Measurements from ENCODE around the gene KIZ.

The KIZ gene

GRCh38 chr20:21105429-21106170, 20.3 kb upstream of the KIZ start:
- DNase-seq, result peak; percentile 39

- peak; percentile 20 for DNase-seq
These were observed 19.5 kb upstream of the KIZ start, which contains the start of gene LINC00237 for GRCh38 chr20:21106171-21107017. TSS of gene LINC00237 (minus strand) at chr20:21106358.

GRCh38 chr20:21109144-21109543, 16.7 kb upstream of the KIZ start:
- no peak for DNase-seq

DNA sequence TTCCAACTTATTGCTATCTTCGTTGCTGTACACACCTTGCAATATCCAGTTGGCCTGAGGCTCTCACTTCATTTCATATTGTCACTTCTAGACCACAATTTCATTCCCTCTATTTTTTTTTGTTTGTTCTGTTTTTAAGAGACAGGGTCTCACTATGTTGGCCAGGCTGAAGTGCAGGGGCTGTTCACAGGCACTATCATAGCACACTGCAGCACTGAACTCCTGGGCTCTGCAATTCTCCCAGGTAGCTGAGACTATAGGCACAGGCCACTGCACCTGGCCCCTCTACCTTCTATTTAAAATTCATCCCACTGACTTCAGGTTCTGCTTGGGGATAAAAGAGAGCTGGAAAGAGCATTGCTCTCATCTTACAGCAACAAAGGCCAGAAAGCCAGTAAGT, 15.1 kb upstream of the KIZ start:
- DNase-seq, result no peak

DNA sequence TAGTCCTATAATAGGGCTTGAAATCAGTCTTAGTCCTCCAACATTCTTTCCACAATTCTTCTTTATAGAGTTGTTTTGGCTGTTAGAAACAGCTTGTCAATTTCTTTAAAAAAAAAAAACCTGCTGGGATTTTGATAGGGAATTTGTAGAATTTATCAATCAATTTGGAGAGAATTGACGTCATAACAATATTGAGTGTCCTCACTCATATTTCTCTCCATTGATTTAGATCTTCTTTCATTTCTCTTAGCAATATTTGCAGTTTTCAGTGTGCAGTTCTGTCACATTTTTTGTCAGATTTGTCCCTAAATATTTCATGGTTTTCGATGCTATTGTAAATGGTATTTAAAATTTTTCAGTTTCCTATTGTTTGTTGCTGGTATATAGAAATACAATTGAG, 14.5 kb upstream of the KIZ start:
- DNase-seq, result no peak

- no peak for DNase-seq
These were observed 12.2 kb upstream of the KIZ start for GRCh38 chr20:21113697-21114096.

DNA sequence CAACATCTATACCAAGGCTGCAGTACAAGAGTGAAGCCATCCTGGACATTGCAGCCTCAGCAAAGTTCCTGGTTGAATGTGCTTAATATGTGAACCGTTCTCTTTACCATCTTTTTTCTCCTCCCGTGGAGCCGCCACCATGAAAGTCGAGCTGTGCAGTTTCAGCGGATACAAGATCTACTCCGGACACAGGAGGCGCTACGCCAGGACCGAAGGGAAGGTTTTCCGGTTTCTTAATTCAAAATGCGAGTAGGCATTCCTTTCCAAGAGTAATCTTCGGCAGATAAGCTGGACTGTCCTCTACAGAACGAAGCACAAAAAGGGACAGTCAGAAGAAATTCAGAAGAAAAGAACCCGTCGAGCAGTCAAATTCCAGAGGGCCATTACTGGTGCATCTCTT, 11.3 kb upstream of the KIZ start:
- no peak for DNase-seq

DNA sequence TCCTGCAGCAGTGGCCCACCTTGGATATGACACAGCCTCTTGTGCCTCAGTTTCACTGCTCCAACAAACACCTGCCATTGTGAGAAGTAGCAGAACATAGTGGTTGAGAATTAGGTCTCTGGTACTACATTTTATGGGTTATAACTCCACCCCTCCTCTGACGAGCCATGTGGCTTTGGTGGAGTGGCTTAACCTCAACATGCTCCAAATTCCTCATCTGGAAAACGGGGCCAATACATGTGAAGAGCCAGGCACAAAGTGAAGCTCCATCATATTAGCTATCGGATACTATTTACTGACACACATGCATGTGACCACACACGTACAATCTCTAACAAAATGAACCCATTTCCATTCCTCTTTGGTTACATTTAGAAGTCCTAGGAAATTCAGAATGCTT, 8.4 kb upstream of the KIZ start:
- DNase-seq, result no peak

- DNase-seq, result no peak
These were observed 7.7 kb upstream of the KIZ start for GRCh38 chr20:21118138-21118537.

DNA sequence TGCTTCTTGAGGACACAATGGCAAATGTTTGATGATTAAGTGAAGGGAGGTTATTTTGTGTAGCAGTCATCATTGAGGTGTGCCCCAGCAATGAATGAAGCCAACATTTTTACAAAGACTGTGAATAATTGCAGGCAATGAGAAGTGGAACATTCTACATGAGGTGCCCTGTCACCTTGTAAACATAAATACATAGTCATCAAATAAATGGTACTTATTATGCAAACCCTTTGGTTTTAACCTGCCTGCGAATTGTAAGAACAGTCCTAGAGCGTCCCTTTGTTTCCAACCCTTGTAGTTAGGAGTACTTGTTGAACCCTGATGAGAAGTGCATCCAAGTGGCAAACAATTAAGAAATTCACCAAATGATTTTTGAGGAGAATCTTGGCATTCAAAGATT, 7.1 kb upstream of the KIZ start:
- no peak for DNase-seq

DNA sequence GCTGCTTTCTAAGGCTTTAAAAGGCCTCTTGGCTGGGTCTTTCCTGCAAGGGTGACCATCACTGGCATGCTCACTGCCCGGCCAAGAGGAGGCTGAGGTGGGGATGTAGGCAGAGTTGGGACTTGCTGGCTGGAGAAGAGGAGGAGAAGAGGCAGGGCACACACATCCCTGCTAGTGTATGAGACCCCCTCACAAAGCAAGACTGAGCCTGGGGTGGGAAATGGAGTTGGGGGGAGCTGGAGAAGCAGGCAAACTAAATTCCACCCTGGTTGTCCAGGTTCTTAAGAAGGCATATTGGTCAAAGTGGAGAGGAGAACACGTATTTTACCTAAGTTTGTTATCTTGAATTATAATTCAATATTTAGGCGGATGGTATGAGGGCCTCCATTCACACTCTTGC, 1.7 kb upstream of the KIZ start:
- DNase-seq, result no peak

- peak; percentile 75 for DNase-seq
These were observed 622 bp upstream of the KIZ start for GRCh38 chr20:21125072-21125848.

- no peak for DNase-seq
These were observed 644 bp downstream of the KIZ start for GRCh38 chr20:21126581-21126870.

GRCh38 chr20:21127201-21127981, 1.5 kb downstream of the KIZ start:
- no peak for DNase-seq

GRCh38 chr20:21129861-21130260, 4.0 kb downstream of the KIZ start:
- no peak for DNase-seq

- DNase-seq, result no peak
These were observed 7.5 kb downstream of the KIZ start for GRCh38 chr20:21133404-21133803.

GRCh38 chr20:21133917-21134622, 8.2 kb downstream of the KIZ start:
- no peak for DNase-seq

GRCh38 chr20:21134883-21135493, 9.1 kb downstream of the KIZ start:
- DNase-seq, result peak; percentile 45

GRCh38 chr20:21136015-21136732, 10.3 kb downstream of the KIZ start:
- DNase-seq, result no peak

GRCh38 chr20:21137078-21137477, 11.2 kb downstream of the KIZ start:
- peak; percentile 55 for DNase-seq

All from NCI-H69 (cell line).